Activated gamma-delta T cell treated with anti-CD3 and anti-CD28 coated beads, Interleukin-2, amount 50 U/mL, for 16 hours (primary cell): ENCODE results near the gene SLC37A1.

Source experiments
- DNase-seq: peaks from one replicate; pipeline ENCODE4 v3.0.0-alpha.2; 2020; ENCODE audit warnings: low read depth

Gene SLC37A1

DNA sequence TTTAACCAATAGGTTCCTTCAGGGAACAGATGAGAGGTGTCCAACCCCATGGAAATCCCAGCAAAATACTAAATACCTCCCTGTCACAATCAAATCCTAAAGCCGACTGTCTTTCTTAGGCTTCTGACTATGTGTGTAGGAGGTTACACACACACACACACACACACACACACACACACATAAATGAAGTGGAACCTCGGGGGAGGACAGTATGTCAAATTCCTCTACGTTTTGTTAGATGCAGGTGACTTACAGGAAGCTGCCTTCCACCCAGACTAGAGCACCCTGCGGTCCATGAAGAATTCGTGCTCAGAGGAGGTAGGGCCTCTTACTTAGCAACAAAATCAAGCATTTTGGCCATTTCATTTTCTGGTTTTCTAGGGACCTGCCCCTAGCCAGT, 34.1 kb upstream of the SLC37A1 start:
- no peak for DNase-seq

DNA sequence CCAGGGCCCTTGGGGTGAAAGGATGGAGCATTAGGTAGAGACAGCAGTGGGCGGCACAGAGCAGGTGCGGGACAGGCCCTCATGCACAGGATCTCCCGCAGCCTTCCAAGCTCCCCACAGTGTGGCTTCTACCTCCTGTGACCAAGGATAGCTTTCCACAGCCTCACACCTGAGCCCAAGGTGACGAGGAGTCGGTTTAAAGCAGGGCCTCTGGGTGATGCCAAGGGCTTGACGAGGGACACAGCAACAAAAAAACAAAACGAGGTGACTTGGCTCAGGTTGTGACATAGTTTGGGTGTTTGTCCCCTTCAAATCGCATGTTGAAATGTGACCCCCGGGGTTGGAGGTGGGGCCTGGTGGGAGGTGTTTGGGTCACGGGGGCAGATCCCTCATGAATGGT, 32.9 kb upstream of the SLC37A1 start:
- DNase-seq: no peak

DNA sequence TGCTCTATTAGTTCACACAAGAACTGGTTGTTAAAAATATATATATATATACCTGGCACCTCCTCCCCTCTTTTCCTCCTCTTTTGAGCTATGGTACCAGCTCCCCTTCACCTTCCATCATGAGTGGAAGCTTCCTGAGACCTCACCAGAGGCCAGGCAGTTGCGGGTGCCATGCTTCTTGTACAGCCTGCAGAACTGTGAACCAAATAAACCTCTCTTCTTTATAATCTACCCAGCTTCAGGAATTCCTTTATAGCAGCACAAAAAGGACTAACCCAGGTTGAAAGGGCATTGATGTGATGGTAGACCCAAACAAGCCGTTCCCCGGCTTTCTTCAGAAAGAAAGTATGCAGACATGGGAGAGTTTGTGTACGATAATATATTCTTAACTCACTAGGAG, 32.5 kb upstream of the SLC37A1 start:
- DNase-seq: no peak

DNA sequence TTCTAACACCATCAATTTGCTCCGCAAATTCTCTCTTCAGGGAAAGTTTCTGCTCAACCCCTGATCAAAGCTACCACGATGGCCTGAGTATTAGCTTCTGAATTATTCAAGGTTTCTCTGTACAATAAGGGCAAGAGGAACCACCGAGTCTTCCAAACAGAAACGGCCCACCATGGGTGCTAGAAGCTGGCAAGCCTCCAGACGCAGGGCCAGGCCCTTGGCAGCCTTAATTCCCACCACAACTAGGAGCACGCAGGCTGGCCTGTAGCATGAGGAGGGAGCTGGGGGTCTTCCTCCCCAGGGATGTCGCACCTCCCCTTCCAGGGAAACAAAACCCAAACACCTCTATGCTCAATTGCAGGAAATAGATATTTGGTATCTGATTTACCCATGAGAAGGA, 28.7 kb upstream of the SLC37A1 start:
- DNase-seq: no peak

DNA sequence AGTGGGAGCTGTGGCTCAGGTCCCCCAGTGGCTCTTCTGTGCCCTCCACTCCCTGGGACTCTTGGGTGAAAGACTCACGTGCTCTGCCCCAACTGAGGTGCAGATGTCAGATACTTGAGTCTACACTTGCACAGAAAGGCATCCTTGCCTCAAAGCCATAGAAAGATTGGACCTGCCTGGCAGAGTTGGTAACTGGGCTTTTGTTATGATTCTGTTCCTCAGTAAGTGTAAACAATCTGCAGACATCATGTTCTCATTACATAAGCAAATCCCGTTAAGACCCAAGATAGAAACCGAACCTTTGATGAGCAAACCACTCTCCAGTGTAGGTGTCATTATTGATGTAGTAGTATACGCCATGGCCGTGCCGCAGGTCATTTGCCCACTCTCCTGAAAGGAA, 27.6 kb upstream of the SLC37A1 start:
- DNase-seq: no peak

DNA sequence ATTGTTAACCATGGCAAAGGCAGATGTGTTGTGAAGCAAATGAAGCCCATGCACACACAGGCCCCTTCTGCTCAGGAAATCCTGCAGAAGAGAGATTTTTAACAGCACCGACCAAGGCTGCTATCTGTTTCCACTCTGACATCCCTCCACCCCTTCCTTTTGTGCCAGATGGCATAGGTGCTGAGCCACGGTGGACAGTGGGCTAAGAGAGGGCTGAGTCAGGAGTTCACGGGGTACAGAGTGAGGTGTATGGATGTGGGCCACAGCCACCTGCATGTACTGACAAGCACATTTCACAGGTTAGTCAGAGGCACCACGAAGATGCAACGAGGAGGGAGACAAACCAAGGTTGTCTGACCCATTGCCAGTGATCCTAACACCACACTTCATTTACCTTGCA, 27.1 kb upstream of the SLC37A1 start:
- no peak for DNase-seq

DNA sequence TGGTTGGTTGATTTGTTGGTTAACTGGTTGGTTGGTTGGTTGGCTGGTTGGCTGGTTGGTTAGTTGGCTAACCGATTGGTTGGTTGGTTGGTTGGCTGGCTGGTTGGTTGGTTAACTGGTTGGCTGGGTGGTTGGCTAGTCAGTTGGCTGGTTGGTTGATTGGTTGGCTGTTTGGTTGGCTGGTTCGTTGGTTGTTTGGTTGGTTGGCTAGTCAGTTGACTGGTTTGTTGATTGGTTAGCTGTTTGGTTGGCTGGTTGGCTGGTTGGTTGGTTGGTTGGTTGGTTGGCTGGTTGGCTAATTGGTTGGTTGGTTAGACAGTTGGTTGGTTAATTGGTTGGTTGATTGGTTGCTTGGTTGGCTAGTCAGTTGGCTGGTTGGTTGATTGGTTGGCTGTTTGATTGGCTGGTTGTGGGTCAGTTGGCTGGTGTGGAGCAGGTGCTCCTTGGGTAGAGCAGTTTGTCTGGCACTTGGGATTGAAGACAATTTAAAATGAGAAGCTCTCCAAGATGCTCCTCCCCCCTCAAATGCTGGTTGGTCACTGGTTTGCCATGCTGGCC, 24.6 kb upstream of the SLC37A1 start:
- DNase-seq: no peak

DNA sequence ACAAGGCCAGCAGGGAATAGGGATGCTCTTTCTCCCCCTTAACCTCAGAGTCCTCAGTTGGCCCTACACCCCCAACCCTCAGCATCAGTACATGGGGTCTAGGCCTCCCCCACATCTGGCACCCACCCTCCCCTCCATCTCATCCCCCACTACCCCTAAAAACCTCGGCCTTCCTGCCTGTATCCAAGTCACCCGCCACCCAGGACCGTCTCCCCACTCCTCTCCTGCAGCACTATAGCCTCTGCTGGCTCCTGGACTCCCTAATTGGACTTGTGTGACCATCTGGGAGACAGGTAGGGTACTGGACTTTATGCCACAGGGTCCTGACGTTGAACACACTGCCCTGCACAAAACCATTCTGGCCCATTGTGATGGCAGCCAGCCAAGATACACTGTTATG, 23.7 kb upstream of the SLC37A1 start:
- no peak for DNase-seq

DNA sequence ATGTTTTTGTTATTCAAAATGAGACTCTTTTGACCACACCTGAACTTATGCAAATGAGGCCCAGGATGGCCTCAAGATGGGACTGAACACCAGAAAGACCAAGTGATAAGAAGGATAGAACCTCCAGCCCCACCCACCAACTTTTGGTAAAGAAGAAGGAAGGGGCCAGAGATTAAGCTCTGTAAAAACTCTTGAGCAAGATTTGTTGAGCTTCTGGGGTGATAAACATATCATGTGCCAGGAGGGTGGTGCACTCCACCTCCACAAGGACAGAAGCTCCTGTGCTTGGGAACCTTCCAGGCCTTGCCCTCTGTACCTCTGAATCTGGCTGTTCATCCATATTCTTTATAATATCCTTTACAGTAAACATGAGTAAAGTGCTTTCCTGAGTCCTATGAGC, 22.9 kb upstream of the SLC37A1 start:
- no peak for DNase-seq

DNA sequence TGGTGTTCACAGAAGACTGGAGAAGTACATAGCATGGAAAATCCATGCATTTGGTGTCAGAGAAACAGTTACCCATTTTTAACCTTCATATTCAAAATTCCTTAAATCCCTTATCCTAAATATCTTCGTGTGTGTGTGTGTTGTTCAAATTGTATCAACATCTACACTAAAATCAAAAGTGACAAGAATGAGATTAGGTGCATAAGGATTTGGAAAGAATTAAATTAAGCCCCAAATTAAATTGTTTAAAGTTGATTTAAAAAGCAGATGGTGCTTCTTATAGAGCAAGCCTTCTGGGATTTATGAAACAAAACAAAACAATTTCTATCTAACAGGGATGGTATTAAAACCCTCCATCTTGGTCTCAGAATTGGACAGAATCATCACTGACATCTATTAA, 22.3 kb upstream of the SLC37A1 start:
- no peak for DNase-seq

DNA sequence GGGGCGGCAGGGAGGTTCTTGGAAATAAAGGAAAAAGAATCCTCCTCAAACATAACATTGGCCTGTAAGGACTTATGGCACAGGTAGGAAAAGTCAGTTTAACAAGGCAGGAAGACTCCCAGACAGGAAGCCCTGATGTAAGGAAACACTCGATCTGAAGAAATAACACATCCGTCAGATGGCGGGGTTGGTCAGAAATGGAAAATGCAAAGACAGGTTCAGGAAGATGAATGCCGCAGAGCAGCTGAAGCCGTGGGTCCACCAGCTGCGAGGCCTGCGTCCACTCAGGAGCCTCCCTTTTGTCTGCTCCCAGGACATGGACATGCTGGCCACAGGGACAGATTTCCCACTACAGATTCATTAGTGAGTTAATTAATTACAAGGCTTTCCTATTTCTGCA, 21.5 kb upstream of the SLC37A1 start:
- DNase-seq: no peak

DNA sequence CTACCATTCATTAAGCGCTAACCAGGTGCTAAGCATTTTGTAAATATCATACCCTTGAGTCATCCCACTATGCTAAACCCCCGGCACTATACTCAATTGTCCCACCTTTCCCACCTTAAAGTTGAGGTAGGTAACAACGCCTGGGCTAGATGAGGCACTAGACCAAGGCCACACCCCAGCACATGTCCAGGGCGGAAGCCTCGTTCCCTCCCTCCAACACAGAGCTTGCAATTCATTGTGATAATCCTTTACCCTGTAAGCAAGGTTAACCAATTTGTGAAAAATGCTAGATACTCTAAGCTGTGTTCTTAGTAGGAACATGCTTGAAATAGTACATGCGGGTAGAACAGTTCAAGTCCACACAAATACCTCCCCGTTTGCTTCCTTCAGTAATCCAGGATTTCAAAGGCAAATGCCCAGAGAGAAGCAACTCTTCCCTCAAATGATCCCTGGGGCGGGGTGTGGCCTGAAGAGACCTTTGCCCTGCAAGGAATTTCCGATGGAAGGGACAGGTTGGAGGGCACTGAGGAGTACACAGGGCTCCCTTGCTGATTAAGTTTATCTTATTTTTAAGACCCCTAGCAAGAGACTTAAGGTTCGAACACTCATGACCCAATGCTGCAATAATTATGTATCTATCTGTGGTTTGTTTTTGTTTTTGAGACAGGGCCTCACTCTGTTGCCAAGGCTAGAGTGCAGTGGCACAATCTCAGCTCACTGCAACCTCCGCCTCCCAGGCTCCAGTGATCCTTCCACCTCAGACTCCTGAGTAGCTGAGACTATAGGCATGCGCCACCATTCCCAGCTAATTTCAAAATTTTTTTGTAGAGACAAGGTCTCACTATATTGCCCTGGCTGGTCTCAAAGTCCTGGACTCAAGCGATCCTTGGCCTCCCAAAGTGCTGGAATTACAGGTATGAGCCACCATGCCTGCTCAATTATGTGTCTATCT, 20.3 kb upstream of the SLC37A1 start:
- DNase-seq: no peak

DNA sequence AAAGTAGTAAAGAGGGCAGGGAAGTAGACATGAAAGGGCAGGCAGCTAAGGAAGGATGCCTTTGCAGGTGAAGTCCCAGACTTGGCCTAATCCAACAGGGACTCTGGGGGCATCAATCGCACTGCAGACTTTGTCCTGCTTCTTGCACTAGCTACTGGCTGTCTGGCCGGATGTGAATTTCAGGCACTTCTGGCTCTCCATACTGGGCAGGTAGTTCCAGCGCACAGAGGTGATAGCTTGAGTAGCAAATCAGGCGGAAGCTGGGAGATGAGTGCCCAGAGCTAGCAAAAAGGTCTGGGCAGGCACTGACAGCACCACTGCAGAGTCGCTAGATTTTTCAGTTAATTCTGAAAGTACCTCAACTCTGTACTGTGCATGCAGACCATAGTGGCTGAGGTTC, 18.6 kb upstream of the SLC37A1 start:
- DNase-seq: no peak

DNA sequence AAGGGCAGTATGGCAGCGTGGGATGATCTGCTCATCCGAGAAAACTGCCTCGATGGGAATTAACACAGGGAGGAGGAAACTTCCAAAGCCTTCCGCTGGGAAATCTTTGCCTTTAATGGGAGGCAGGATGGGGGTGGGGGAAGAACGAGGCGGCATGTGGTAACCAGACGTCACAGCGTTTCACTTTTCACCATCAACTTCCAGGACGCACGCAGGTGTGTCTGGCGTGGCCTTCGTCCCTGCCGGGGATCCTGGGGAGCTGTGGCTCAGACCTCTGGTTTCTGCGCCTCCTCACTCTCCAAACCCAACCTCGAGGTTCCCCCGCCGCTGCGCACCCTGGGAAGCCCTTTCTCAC, 17.9 kb upstream of the SLC37A1 start:
- no peak for DNase-seq

DNA sequence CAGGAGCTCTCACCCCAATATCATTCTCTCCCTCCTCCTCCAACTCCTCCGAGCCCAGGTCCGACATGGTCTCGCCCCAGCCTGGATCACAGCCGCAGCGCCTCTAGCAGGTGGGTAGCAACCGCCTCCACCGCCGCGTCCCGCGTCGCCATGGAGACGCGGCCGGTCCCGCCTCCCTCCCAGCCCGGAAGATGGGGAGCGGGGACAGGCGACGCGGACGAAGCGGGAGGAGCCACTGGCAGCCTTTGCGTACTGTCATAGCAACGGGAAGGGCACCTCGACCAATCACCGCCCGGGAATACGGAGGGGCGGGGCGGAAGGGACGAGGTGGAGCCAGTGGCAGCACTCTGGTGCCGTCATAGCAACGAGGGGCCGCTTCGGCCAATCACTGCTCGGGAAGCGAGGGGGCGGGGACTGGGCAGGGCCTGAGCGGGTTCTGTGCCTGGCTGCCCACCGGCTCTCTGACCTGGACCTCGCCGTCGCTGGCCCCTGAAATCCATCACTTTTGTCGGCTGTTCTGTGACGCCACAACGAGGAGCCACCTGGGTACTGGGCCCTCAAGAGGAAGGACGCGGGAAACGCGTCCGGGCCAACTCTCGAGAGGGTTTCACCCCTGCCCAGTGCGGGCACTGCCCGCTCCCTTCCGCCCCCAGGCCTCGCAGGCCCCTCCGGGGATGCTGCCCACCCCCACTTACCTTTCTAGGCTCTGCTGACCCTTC, 17.4 kb upstream of the SLC37A1 start, which contains the start of gene RSPH1:
Gene RSPH1, minus strand, starts transcription at position 105 of the 719 bp plus-strand sequence. Its CDS starts 38 bp downstream, at position 67.
- peak; percentile 98 for DNase-seq

DNA sequence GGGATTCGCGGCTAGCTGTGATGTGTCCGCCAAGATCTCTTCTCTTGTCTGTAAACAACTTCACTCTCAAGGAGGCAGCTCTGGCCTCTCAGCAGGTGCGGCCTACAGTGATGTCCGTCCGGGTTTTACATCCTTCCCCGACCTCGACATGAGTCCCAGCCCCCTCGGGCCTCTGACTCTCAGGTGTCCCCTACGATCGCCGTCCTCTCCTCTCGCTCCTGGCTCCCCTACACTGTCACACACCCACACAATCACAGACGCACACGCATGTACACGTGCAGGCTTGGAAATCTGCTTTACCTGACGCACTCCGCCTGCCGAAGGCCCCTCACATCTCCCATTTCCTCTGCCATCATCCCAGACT, 16.8 kb upstream of the SLC37A1 start:
- no peak for DNase-seq

DNA sequence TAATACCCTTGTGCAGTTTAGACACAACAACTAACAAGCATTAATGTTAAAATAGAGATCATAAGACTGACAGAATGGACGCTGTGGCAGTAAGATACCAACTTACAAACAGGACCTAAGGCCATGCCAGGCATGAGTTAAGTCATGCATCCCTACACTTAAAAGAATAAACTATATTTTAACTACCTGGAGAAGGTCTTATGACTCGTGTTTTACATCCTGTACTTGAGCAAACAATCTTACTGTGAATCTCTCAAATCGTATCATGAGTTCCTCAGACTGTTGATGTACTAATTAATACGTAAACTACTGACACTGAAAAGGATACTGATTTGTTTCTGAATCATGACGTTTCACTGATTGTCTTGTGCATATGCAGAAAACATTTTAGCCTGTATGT, 15.6 kb upstream of the SLC37A1 start:
- DNase-seq: no peak

DNA sequence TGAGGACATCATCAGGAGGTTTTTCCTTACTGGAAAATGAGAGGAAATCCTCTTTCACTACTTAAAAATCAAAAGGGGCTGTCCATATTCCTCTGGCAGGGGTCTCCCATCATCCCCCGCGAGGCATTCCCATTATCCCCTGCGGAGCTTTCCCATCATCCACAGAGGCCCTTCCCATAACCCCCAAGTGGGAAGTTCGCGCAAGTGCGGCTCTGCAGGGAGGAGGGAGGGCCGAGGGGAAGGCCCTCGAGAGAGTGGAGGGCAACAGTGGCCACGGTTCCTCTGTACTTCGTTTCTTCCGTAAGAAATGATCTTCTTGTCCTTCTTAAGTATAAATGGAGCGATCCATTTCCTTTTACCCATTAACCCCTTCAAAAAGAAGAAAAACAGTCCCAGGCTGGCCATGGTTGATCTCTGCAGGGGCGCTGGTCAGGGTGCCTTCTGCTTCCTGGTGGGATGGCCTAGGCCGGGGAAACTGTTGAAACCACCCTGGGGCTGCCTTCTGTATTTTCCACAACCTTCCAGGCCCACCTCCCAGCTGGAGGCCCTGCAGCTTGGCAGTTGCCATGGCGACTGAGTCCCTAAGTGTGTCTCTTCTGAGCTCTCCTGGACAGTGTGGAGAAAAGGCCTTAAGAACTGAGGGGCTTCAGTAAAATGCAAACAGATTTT, 14.1 kb upstream of the SLC37A1 start:
- no peak for DNase-seq

DNA sequence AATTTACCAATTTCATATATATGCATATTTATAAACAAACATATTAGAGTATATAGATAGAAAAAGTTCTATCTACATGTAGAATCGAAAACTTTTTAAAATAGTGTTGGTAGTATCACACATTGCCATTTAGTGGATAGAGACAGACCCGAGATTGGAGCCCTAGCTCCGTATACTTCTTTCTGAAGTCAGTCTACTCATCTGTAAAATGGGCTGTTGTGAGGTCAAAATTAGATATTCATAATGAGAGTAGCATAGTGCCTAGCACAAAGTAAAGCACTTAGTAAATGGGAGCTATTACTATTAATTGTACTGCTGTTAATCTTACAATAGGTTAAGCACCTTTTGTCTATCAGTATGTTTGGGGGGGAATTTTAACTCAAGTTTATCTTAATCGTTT, 13.4 kb upstream of the SLC37A1 start:
- no peak for DNase-seq

DNA sequence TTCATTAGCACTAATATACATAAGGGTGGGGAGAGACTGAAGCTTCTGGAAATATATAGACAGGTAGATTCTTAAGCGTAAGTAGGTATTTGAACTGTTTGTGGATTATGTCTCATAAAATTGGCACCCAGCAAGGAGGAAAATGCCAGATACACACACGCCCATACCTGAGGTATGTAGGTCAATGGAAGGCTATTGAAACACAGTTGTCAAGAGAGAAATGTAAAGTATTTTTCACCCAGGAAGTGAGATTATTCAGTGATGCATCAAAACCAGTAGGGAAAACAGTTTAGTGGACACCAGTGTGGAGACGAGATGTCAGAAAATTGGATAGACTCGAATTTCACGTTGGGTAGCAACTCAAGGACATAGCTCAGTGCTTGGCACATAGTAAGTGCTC, 12.9 kb upstream of the SLC37A1 start:
- no peak for DNase-seq

DNA sequence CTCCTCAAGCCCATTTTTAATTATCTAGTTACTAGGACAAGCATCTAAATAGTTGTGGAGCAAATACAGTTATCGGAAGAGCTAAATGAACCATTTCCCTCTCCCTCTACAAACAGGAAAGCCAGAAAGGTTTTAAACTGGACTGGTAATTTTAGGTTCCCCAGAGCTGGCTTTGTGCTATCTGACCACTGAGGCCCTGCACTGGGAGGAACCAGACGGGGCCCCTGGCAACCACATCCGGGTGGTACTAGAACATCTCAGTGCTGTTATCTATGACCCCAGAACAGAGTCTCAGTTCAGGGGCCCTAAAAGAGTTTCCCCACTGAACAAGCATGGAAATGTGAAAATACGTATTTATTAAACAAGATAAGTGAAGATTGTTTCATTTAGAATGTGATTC, 9.9 kb upstream of the SLC37A1 start:
- no peak for DNase-seq

DNA sequence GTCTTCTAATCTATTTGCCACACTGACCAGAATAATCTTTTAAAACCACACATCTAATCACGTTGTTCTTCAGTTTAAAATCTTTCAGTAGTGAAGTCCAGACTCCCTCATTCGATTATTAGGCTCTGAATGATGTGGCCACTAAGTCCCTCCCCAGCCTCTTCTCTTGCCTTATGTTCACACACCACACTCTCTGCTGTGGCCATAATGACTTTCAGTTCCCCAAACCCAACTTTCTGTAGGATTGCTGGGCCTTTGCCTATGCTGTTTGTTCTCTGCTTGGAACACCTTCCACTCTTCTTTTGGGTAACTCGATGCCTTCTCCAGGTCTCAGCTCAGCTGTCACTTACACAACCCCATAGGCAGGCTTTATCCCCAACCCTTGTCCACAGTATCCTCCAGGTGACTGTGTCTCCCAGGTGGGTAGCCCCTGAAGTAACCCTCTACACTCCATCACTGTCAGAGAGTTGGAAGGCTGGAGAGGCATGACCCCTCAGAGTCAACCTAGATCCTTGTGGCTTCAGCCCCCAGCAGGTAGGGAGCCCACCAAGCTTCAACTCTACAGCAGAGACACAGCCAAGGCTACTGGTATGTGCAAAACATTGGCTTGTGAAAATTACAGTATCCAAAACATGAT, 8.4 kb upstream of the SLC37A1 start:
- DNase-seq: no peak
